K562 (cell line): Measurements from ENCODE around the gene PMF1. TPM values are rescaled to one million over a fixed set of nuclear protein-coding genes. Genes with fewer than 3 reads are reported as not detected.

Experiments used
- ATAC-seq: fragments of 200-7000 bp; cut with Tn5 transposase; 3 replicates; pipeline ENCODE4 v1.9.1; 2020; ENCODE audit warnings: moderate library complexity
- BruUV-seq: library from RNA; stranded (reverse); fragments of 400-500 nt; replicated peaks from 2 replicates; lab custom pipeline; 2021; lab: Mats Ljungman, UMichigan
- CTCF ChIA-PET: fragments of 300-600 bp; formaldehyde crosslinking; extraction: SDS; loops from one replicate; lab custom pipeline; 2021; ENCODE audit warnings: low intra/inter-chr PET ratio; lab: Yijun Ruan, JAX
- POLR2A ChIA-PET: fragments of 300-600, 350-650 bp; sonication (Branson Sonifier 250); formaldehyde crosslinking; extraction: SDS; loops from one replicate; lab custom pipeline; 2021; ENCODE audit warnings: antibody characterized with exemption, inconsistent platforms; lab: Yijun Ruan, JAX
- DNase-seq, 4 experiments: peaks; one replicate each; pipeline versions ENCODE4 v3.0.0 to v3.0.0-alpha.2; 2011 to 2018; ENCODE audit warnings: low spot score in 3 of 4, mixed read lengths in 3 of 4; ENCODE audit errors: extremely low read depth in 1 of 4
- FAIRE-seq: peaks from 2 replicates; lab custom pipeline; 2011; peaks lifted over from hg19 to GRCh38; lab: Jason Lieb, UNC
- H2AFZ ChIP-seq: 2 replicates; pipeline ENCODE4 v1.6.0; 2011; ENCODE audit warnings: low read depth, low read length, control low read depth, inconsistent platforms
- H3K27ac ChIP-seq: fragments of 200-600 bp; 3 replicates; pipeline ENCODE4 v1.8.0; 2011; ENCODE audit warnings: low read depth, mild to moderate bottlenecking, control low read depth, inconsistent platforms, low read length, moderate library complexity, mixed read lengths; ENCODE audit errors: extremely low read depth
- H3K27me3 ChIP-seq, 2 experiments: fragments of 300-600 bp in 1 of 2; 2 replicates in 1 of 2; 3 replicates in 1 of 2; pipeline versions ENCODE4 v1.6.0 to v1.8.0; 2011; ENCODE audit warnings: inconsistent platforms in 2 of 2, low read length in 2 of 2, mild to moderate bottlenecking in 1 of 2, mixed read lengths in 1 of 2, moderate library complexity in 1 of 2; ENCODE audit not compliant: control insufficient read depth in 2 of 2, insufficient read depth in 2 of 2
- H3K36me3 ChIP-seq: fragments of 300-600 bp; 3 replicates; pipeline ENCODE4 v1.8.0; 2011; ENCODE audit warnings: mild to moderate bottlenecking, low read length, inconsistent platforms; ENCODE audit not compliant: control insufficient read depth, insufficient read depth
- H3K4me1 ChIP-seq, 2 experiments: fragments of 200-600 bp in 1 of 2; replicated peaks in 1 of 2; 2 replicates in 1 of 2; 3 replicates in 1 of 2; pipeline versions ENCODE4 v1.5.1 to v1.8.0; 2011; ENCODE audit warnings: inconsistent platforms in 2 of 2, low read length in 2 of 2, mild to moderate bottlenecking in 1 of 2, mixed read lengths in 1 of 2, moderate library complexity in 1 of 2; ENCODE audit not compliant: control insufficient read depth in 2 of 2, insufficient read depth in 2 of 2
- H3K4me2 ChIP-seq: 2 replicates; pipeline ENCODE4 v1.6.1; 2011; ENCODE audit warnings: low read length, control low read depth, inconsistent platforms, mixed read lengths; ENCODE audit not compliant: insufficient read depth
- H3K4me3 ChIP-seq: fragments of 200-600 bp; sonication (generic), shearing (Covaris generic); 2 replicates; pipeline ENCODE4 v1.5.1; 2016; ENCODE audit warnings: control low read depth, inconsistent platforms
- H3K79me2 ChIP-seq: fragments of 200-600 bp; 3 replicates; pipeline ENCODE4 v1.8.0; 2011; ENCODE audit warnings: low read length, inconsistent platforms; ENCODE audit not compliant: control insufficient read depth, insufficient read depth
- H3K9ac ChIP-seq, 2 experiments: 2 replicates each; pipeline versions ENCODE4 v1.6.0 to v1.6.1; 2011; ENCODE audit warnings: low read depth in 2 of 2, low read length in 2 of 2, control low read depth in 1 of 2, inconsistent platforms in 1 of 2, mild to moderate bottlenecking in 1 of 2, mixed read lengths in 1 of 2; ENCODE audit not compliant: insufficient read depth in 1 of 2
- H3K9me1 ChIP-seq: one replicate; pipeline ENCODE4 v1.6.0; 2011; ENCODE audit warnings: inconsistent platforms, mild to moderate bottlenecking, low read length, moderate library complexity; ENCODE audit not compliant: control insufficient read depth, insufficient read depth
- H3K9me3 ChIP-seq: replicated peaks from 2 replicates; pipeline ENCODE4 v1.5.1; 2011; ENCODE audit warnings: low read depth, low read length, inconsistent platforms; ENCODE audit not compliant: control insufficient read depth, insufficient read depth
- H4K20me1 ChIP-seq: replicated peaks from 2 replicates; pipeline ENCODE4 v1.6.1; 2011; ENCODE audit warnings: low read length, inconsistent platforms, mixed read lengths; ENCODE audit not compliant: control insufficient read depth, insufficient read depth
- ZNF121 ChIP-seq: sonication (generic); formaldehyde crosslinking; conservative IDR thresholded peaks from 2 replicates; pipeline ENCODE4 v1.8.0; 2022; ENCODE audit warnings: missing genetic modification reagents
- WGBS: fragments of 100-300 bp; shearing (Covaris generic); methylation state at CpG from one replicate; pipeline ENCODE4 v1.1.6; 2016; ENCODE audit warnings: low coverage, mixed read lengths; ENCODE audit not compliant: insufficient coverage; ENCODE audit errors: missing lambda C conversion rate; 5-methylcytosine and 5-hydroxymethylcytosine counted together
- in situ Hi-C: fragments of 300-500 bp; cut with MboI; formaldehyde crosslinking; loops from 4 replicates; pipeline ENCODE4 v1.15.0; 2018; ENCODE audit warnings: inconsistent platforms, mixed read lengths
- intact Hi-C: fragments of 100-400 bp; cut with micrococcal nuclease; formaldehyde crosslinking; loops from 2 replicates; pipeline ENCODE4 v1.14.2; 2022
- polyA plus RNA-seq, 8 experiments: library from polyadenylated mRNA; depleted of rRNA in 4 of 8; stranded (reverse) in 5 of 8; unstranded in 3 of 8; fragments of >200 nt; fragmentation: Nextera tagmentation in 2 of 8; fragmentation: Illumina TruSeq in 1 of 8; extraction: Ambion mirVana in 2 of 8; extraction: Trizol in 1 of 8; gene quantifications; 2 replicates each; pipeline versions ENCODE4 v1.2.1 to v1.2.3, GENCODE V29; 2011 to 2014; ENCODE audit warnings: inconsistent platforms in 1 of 8, missing spikeins in 1 of 8
- total RNA-seq, 7 experiments: library from RNA; depleted of rRNA in 6 of 7; stranded (reverse); fragments of >200 nt in 6 of 7; fragmentation: Illumina TruSeq in 2 of 7; extraction: Trizol in 2 of 7; gene quantifications; 2 replicates each; pipeline versions ENCODE4 v1.2.1 to v1.2.3, GENCODE V29; 2011 to 2021; ENCODE audit warnings: low replicate concordance in 1 of 7
- TF ChIP-seq, protein P1 (sequence below): sonication (generic); formaldehyde crosslinking; IDR thresholded peaks from 2 replicates; pipeline ENCODE4 v1.8.1; 2023; ENCODE audit warnings: missing genetic modification reagents, mild to moderate bottlenecking, borderline replicate concordance
- TF ChIP-seq, protein P2 (sequence below): IDR thresholded peaks from 2 replicates; pipeline ENCODE4 v1.6.1; 2011; ENCODE audit warnings: borderline replicate concordance, low read depth, mild to moderate bottlenecking, moderate library complexity, low read length; ENCODE audit not compliant: insufficient read depth, poor library complexity, severe bottlenecking

Gene PMF1
- total and polyA plus RNA-seq, 9 of the 15 experiments (the other 6 are each of a cell fraction or from before 2014, with no cell fraction given): 9.4 to 92.9 (median 71.0) TPM

DNA sequence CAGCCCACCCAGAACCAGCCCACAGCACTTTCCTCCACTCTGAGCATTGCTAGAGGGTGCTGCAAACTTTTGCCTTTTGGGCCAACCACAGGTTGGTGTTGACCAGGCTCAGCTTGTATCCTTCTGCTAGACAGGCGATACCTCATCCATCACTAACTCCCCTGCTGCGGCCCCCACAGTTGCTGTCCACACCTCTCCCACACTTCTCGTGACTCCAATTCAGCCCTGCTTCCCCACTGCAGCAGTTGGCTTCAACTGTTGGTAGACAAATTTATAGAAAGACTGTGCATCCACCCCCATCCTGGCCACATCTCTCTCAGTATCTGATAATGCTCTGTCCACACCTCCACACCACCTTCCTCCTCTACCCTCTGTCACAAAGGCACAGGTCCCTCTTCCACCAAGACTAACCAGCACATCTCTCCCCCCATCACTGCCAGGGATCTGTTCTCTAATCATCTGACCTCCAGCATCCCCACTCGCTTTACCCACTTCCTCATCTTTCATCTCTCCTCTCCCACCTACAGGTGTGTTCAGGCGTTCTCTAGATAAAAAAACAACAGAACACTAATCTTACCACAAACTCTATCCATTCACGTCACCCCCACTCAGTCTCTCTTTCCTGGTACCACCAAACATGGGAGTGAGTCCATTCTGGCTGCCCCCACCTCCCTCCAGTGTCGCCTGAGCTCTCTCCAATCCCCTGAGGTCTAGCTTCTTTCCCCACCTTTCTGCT, 34.7 kb upstream of the PMF1 start (continued):
- TF ChIP-seq, protein P1, sequence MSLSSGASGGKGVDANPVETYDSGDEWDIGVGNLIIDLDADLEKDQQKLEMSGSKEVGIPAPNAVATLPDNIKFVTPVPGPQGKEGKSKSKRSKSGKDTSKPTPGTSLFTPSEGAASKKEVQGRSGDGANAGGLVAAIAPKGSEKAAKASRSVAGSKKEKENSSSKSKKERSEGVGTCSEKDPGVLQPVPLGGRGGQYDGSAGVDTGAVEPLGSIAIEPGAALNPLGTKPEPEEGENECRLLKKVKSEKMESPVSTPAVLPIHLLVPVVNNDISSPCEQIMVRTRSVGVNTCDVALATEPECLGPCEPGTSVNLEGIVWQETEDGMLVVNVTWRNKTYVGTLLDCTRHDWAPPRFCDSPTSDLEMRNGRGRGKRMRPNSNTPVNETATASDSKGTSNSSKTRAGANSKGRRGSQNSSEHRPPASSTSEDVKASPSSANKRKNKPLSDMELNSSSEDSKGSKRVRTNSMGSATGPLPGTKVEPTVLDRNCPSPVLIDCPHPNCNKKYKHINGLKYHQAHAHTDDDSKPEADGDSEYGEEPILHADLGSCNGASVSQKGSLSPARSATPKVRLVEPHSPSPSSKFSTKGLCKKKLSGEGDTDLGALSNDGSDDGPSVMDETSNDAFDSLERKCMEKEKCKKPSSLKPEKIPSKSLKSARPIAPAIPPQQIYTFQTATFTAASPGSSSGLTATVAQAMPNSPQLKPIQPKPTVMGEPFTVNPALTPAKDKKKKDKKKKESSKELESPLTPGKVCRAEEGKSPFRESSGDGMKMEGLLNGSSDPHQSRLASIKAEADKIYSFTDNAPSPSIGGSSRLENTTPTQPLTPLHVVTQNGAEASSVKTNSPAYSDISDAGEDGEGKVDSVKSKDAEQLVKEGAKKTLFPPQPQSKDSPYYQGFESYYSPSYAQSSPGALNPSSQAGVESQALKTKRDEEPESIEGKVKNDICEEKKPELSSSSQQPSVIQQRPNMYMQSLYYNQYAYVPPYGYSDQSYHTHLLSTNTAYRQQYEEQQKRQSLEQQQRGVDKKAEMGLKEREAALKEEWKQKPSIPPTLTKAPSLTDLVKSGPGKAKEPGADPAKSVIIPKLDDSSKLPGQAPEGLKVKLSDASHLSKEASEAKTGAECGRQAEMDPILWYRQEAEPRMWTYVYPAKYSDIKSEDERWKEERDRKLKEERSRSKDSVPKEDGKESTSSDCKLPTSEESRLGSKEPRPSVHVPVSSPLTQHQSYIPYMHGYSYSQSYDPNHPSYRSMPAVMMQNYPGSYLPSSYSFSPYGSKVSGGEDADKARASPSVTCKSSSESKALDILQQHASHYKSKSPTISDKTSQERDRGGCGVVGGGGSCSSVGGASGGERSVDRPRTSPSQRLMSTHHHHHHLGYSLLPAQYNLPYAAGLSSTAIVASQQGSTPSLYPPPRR (CRISPR knock-in tag): no peak

- no peaks in the 10 kb centered on the region for H3K9me3 ChIP-seq
- no peaks in the 10 kb centered on the region for H3K79me2 ChIP-seq
- H3K9ac ChIP-seq: no peak overlapping the region
- no peak for DNase-seq
- FAIRE-seq: no peak
- no peak overlapping the region for H2AFZ ChIP-seq
- no peaks in the 10 kb centered on the region for H3K36me3 ChIP-seq
- no peak overlapping the region for H3K27ac ChIP-seq
- no peak for ATAC-seq
- BruUV-seq: no TSS peak
- ChIA-PET CTCF (no interaction called here), POLR2A (interaction anchor here (1.2 kb wide), 1 partner anchor 32 kb away, joined by 4 read pairs; the partner anchor contains the start of gene PMF1)
- peaks cover 15 to 27% of the 10 kb centered on the region in 2 experiments; a peak in 4 of 5 replicates for H3K4me1 ChIP-seq
- TF ChIP-seq ZNF121 (CRISPR knock-in tag): peak; percentile 71
- TF ChIP-seq, protein P2, sequence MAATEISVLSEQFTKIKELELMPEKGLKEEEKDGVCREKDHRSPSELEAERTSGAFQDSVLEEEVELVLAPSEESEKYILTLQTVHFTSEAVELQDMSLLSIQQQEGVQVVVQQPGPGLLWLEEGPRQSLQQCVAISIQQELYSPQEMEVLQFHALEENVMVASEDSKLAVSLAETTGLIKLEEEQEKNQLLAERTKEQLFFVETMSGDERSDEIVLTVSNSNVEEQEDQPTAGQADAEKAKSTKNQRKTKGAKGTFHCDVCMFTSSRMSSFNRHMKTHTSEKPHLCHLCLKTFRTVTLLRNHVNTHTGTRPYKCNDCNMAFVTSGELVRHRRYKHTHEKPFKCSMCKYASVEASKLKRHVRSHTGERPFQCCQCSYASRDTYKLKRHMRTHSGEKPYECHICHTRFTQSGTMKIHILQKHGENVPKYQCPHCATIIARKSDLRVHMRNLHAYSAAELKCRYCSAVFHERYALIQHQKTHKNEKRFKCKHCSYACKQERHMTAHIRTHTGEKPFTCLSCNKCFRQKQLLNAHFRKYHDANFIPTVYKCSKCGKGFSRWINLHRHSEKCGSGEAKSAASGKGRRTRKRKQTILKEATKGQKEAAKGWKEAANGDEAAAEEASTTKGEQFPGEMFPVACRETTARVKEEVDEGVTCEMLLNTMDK: no peak
- TF ChIP-seq, all 486 proteins: peak for 1
- H3K27me3 ChIP-seq: no peaks in the 10 kb centered on the region
- WGBS: 92% methylated on average over 3 of the region's 3 CpGs
- in situ Hi-C loops (no loop called here), intact Hi-C loops (no loop called here)
- H3K9me1 ChIP-seq: no peaks in the 10 kb centered on the region
- H3K4me3 ChIP-seq: no peak overlapping the region
- no peaks in the 10 kb centered on the region for H4K20me1 ChIP-seq
- no peak overlapping the region for H3K4me2 ChIP-seq
Observed at GRCh38 chr1:156180471-156180870, 32.3 kb upstream of the PMF1 start.
